ENCODE results near the gene EXD1. TPM values are rescaled to one million over a fixed set of nuclear protein-coding genes. Genes with fewer than 3 reads are reported as not detected.

The EXD1 gene
- total RNA-seq, 1 experiment from 2014 or later = not detected

DNA sequence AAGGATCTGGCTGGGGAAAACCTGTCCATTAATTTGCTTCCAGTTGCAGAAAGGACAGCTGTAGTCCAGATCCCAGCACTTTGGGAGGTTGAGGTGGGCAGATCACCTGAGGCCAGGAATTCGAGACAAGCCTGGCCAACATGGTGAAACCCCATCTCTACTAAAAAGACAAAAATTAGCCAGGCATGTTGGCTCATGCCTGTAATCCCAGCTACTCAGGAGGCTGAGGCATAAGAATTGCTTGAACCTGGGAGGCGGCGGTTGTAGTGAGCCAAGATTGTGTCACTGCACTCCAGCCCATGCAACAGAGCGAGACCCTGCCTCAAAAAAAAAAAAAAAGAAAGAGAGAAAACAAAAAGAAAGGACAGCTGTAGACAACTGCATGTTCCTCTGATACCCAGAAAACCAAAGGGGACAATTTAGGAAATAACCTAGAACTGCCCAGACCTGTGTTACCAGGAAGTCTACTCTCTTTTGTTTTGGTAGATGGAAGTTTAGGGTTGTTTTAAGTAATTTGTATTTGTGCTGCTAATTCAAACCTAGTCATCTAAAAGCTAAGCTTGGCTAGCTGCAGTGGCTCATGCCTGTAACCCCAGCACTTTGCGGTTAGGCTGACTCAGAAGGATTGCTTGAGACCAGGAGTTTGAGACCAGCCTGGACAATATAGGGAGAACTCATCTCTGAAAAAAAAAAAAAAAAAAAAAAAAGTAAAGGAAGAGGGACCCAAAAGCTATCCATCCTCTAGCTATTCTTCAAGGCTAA lies 22.7 kb downstream of the EXD1 start:
- Histone ChIP-seq H3K4me3 (no peak overlapping the region), H3K27ac (peak overlapping the region; percentile 27; the same call in 1 of the 2 replicates), H3F3A (ENCODE audit: insufficient read depth, low read depth) (peaks cover 10% of the 10 kb centered on the region), H3K4me2 (peak overlapping the region; percentile 38), H2AFZ (no peak overlapping the region), H3K9me3 (ENCODE audit: insufficient read depth, low read depth) (no peaks in the 10 kb centered on the region), H3K36me3 (ENCODE audit: low read depth) (no peaks in the 10 kb centered on the region), H3K79me2 (ENCODE audit: low read depth) (no peaks in the 10 kb centered on the region), H3K4me1 (replicated peaks; ENCODE audit: insufficient read depth) (peaks cover 11% of the 10 kb centered on the region), H3K27me3 (ENCODE audit: insufficient read depth, low read depth) (no peaks in the 10 kb centered on the region), H4K20me1 (ENCODE audit: insufficient read depth) (no peaks in the 10 kb centered on the region), H3K9me2 (ENCODE audit: insufficient read depth) (no peaks in the 10 kb centered on the region)
- intact Hi-C loops (cut with micrococcal nuclease; ENCODE audit: unreplicated experiment) = no loop called here
- peak; percentile 35 to 72 for DNase-seq
- TF ChIP-seq EZH2 (IDR thresholded peaks at IDR 0.05; ENCODE audit: low read depth) = no peak
- TF ChIP-seq, protein P1, sequence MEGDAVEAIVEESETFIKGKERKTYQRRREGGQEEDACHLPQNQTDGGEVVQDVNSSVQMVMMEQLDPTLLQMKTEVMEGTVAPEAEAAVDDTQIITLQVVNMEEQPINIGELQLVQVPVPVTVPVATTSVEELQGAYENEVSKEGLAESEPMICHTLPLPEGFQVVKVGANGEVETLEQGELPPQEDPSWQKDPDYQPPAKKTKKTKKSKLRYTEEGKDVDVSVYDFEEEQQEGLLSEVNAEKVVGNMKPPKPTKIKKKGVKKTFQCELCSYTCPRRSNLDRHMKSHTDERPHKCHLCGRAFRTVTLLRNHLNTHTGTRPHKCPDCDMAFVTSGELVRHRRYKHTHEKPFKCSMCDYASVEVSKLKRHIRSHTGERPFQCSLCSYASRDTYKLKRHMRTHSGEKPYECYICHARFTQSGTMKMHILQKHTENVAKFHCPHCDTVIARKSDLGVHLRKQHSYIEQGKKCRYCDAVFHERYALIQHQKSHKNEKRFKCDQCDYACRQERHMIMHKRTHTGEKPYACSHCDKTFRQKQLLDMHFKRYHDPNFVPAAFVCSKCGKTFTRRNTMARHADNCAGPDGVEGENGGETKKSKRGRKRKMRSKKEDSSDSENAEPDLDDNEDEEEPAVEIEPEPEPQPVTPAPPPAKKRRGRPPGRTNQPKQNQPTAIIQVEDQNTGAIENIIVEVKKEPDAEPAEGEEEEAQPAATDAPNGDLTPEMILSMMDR (conservative IDR thresholded peaks at IDR 0.05) = no peak
- POLR2A ChIA-PET (ENCODE audit: unreplicated experiment) = interaction anchor here (0.6 to 0.7 kb wide), 3 partner anchors 26 to 437 kb away, joined by 3 to 5 read pairs (median 3); no protein-coding TSS in a partner anchor
- BruUV-seq (replicated peaks) = no TSS peak
- CTCF ChIA-PET = interaction anchor here (0.6 kb wide), 2 partner anchors 109 to 816 kb away, joined by 4 read pairs; no protein-coding TSS in a partner anchor

DNA sequence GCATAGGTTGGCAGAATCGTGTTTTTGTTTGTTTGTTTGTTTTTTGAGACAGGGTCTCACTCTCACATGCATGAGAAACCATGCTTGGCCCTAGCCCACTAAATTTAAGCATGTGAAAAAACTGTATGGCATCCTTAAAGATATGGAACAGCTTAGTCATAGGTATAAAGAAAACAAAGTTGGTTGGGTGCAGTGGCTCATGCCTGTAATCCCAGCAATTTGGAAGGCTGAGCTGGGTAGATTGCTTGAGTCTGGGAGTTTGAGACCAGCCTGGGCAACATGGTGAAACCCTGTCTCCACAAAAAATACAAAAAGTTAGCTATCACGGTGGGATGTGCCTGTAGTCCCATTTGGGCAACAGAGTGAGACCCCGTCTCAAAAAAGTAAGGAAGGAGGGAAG lies 25.2 kb downstream of the EXD1 start:
- Histone ChIP-seq H3K36me3 (ENCODE audit: low read depth) (no peaks in the 10 kb centered on the region), H3K27me3 (ENCODE audit: insufficient read depth, low read depth) (no peaks in the 10 kb centered on the region), H3F3A (ENCODE audit: insufficient read depth, low read depth) (peaks cover 10% of the 10 kb centered on the region), H4K20me1 (ENCODE audit: insufficient read depth) (no peaks in the 10 kb centered on the region), H3K79me2 (ENCODE audit: low read depth) (no peaks in the 10 kb centered on the region), H2AFZ (no peak overlapping the region), H3K4me2 (no peak overlapping the region), H3K27ac (no peak overlapping the region), H3K9me3 (ENCODE audit: insufficient read depth, low read depth) (no peaks in the 10 kb centered on the region), H3K4me3 (no peak overlapping the region), H3K9me2 (ENCODE audit: insufficient read depth) (no peaks in the 10 kb centered on the region), H3K4me1 (replicated peaks; ENCODE audit: insufficient read depth) (peaks cover 11% of the 10 kb centered on the region)
- intact Hi-C loops (cut with micrococcal nuclease; ENCODE audit: unreplicated experiment) = no loop called here
- TF ChIP-seq, protein P1 (conservative IDR thresholded peaks at IDR 0.05) = no peak
- TF ChIP-seq EZH2 (IDR thresholded peaks at IDR 0.05; ENCODE audit: low read depth) = no peak
- ChIA-PET POLR2A (ENCODE audit: unreplicated experiment) (no interaction called here), CTCF (interaction anchor here (0.6 kb wide), 1 partner anchor 95 kb away, joined by 3 read pairs; no protein-coding TSS in a partner anchor)
- BruUV-seq (replicated peaks) = no TSS peak
- DNase-seq = no peak

DNA sequence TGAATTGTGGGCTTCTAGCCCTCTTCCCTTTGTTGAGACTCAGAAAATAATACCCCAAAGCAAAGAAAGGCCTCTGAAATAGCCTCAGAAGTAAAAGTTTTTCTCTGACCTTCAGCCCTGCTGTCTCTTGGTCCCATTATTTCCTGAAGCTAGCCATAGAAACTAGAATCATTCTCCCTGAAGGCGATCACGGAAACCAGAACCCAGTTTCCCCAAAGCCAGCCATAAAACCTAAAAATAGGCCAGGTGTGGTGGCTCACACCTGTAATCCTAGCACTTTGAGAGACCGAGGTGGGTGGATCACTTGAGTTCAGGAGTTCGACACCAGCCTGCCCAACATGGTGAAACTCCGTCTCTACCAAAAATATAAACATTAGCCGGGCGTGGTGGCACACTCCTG lies 27.2 kb downstream of the EXD1 start:
- Histone ChIP-seq H3K79me2 (ENCODE audit: low read depth) (no peaks in the 10 kb centered on the region), H3K4me3 (no peak overlapping the region)
- CTCF ChIA-PET = no interaction called here

More for the DNA sequence above, 27.2 kb downstream of the EXD1 start:
- H3K9me2 ChIP-seq (ENCODE audit: insufficient read depth) = no peaks in the 10 kb centered on the region
- no peak for DNase-seq
- no peak for TF ChIP-seq EZH2 (IDR thresholded peaks at IDR 0.05; ENCODE audit: low read depth)
- H3K36me3 ChIP-seq (ENCODE audit: low read depth) = no peaks in the 10 kb centered on the region
- H3K4me2 ChIP-seq = no peak overlapping the region
- H3K9me3 ChIP-seq (ENCODE audit: insufficient read depth, low read depth) = no peaks in the 10 kb centered on the region
- peaks cover 9% of the 10 kb centered on the region for H3F3A ChIP-seq (ENCODE audit: insufficient read depth, low read depth)
- H2AFZ ChIP-seq = no peak overlapping the region
- H3K27ac ChIP-seq = no peak overlapping the region
- no TSS peak for BruUV-seq (replicated peaks)
- no peaks in the 10 kb centered on the region for H4K20me1 ChIP-seq (ENCODE audit: insufficient read depth)
- POLR2A ChIA-PET (ENCODE audit: unreplicated experiment) = no interaction called here
- no peaks in the 10 kb centered on the region for H3K27me3 ChIP-seq (ENCODE audit: insufficient read depth, low read depth)
- intact Hi-C loops (cut with micrococcal nuclease; ENCODE audit: unreplicated experiment) = no loop called here
- peaks cover 10% of the 10 kb centered on the region for H3K4me1 ChIP-seq (replicated peaks; ENCODE audit: insufficient read depth)

All from PC-9 (cell line).